MCF 10A (cell line): ENCODE results near the gene SCUBE1. TPM values are rescaled to one million over a fixed set of nuclear protein-coding genes. Genes with fewer than 3 reads are reported as not detected.

Experiments used
- BruUV-seq: library from RNA; stranded (reverse); fragments of 400-500 nt; replicated peaks from 2 replicates; lab custom pipeline; 2021; lab: Mats Ljungman, UMichigan
- CTCF ChIA-PET: fragments of 300-600 bp; sonication (Branson Sonifier 250); formaldehyde crosslinking; extraction: SDS; loops from one replicate; lab custom pipeline; 2021; ENCODE audit warnings: antibody characterized with exemption, inconsistent platforms; lab: Yijun Ruan, JAX
- POLR2A ChIA-PET: fragments of 300-600, 350-650 bp; sonication (Branson Sonifier 250); formaldehyde crosslinking; extraction: SDS; loops from one replicate; lab custom pipeline; 2020; ENCODE audit warnings: antibody characterized with exemption, inconsistent platforms; lab: Yijun Ruan, JAX
- DNase-seq: peaks from one replicate; pipeline ENCODE4 v3.0.0-alpha.2; 2018; ENCODE audit not compliant: unreplicated experiment
- H3K27ac Mint-ChIP-seq: one replicate; pipeline ENCODE4 v1.8.0; 2022; ENCODE audit warnings: mild to moderate bottlenecking, low read depth, mixed read lengths; ENCODE audit not compliant: unreplicated experiment
- H3K27me3 Mint-ChIP-seq: one replicate; pipeline ENCODE4 v1.8.0; 2022; ENCODE audit warnings: mixed read lengths; ENCODE audit not compliant: insufficient read depth, unreplicated experiment
- H3K36me3 Mint-ChIP-seq: one replicate; pipeline ENCODE4 v1.8.0; 2022; ENCODE audit warnings: mild to moderate bottlenecking, moderate library complexity, mixed read lengths; ENCODE audit not compliant: insufficient read depth, unreplicated experiment
- H3K4me1 Mint-ChIP-seq: one replicate; pipeline ENCODE4 v1.8.0; 2022; ENCODE audit warnings: mixed read lengths; ENCODE audit not compliant: insufficient read depth, unreplicated experiment
- H3K4me3 Mint-ChIP-seq: one replicate; pipeline ENCODE4 v1.8.0; 2022; ENCODE audit warnings: mild to moderate bottlenecking, moderate library complexity, mixed read lengths; ENCODE audit not compliant: unreplicated experiment
- H3K9me3 Mint-ChIP-seq: one replicate; pipeline ENCODE4 v1.8.0; 2022; ENCODE audit warnings: mixed read lengths; ENCODE audit not compliant: unreplicated experiment
- intact Hi-C: fragments of 100-400 bp; cut with micrococcal nuclease; formaldehyde crosslinking; loops from 2 replicates; pipeline ENCODE4 v1.14.1; 2022
- total RNA-seq: library from RNA; stranded (reverse); gene quantifications from 2 replicates; pipeline ENCODE4 v1.2.3, GENCODE V29; 2022
- TF ChIP-seq, protein P1 (sequence below): fragments of 200-600 bp; IDR thresholded peaks from one replicate; pipeline ENCODE4 v1.8.0; 2022; ENCODE audit warnings: antibody characterized with exemption, mild to moderate bottlenecking; ENCODE audit not compliant: unreplicated experiment

SCUBE1 gene
- total RNA-seq, 1 experiment from 2014 or later: not detected

DNA sequence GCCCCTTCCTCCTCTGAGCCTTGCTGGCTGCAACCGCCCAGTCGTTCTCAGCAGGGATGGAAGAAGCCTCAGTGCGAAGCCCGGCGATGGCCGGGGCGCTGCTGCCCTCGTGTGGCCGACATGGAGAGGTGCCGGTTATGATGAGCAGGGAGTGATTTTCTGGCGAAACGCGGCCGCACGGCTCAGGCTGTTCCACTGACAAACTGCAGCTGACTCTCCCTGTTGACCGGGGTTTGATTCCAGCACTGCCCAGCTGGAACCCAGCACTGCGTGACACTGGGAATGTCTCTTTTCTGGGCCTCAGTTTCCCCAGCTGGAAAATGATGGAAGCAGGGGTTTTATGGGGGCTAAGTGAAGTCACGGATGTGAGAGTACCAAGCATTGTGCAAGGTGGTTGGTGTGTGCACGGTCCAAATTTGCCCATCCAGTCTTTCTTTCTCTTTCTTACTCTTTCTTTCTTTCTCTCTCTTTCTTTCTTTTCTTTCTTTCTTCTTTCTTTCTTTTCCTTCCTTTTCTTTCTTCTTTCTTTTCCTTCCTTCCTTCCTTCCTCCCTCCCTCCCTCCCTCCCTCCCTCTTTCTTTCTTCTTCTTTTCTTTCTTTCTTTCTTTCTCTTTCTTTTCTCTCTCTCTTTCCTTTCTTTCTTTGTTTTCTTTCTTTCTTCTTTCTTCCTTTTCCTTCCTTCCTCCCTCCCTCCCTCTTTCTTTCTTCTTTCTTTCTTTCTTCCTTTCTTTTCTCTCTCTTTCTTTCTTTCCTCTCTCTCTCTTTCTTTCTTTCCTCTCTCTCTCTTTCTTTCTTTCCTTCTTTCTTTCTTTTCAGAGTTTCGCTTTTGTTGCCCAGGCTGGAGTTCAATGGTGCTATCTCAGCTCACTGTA is 42.8 kb upstream of the SCUBE1 start:
- DNase-seq: peak; percentile 74
- no peaks in the 10 kb centered on the region for H3K4me1 Mint-ChIP-seq
- H3K27me3 Mint-ChIP-seq: peaks cover 93% of the 10 kb centered on the region
- H3K9me3 Mint-ChIP-seq: no peaks in the 10 kb centered on the region
- TF ChIP-seq, protein P1, sequence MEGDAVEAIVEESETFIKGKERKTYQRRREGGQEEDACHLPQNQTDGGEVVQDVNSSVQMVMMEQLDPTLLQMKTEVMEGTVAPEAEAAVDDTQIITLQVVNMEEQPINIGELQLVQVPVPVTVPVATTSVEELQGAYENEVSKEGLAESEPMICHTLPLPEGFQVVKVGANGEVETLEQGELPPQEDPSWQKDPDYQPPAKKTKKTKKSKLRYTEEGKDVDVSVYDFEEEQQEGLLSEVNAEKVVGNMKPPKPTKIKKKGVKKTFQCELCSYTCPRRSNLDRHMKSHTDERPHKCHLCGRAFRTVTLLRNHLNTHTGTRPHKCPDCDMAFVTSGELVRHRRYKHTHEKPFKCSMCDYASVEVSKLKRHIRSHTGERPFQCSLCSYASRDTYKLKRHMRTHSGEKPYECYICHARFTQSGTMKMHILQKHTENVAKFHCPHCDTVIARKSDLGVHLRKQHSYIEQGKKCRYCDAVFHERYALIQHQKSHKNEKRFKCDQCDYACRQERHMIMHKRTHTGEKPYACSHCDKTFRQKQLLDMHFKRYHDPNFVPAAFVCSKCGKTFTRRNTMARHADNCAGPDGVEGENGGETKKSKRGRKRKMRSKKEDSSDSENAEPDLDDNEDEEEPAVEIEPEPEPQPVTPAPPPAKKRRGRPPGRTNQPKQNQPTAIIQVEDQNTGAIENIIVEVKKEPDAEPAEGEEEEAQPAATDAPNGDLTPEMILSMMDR: peak; percentile 93
- intact Hi-C loops: loop anchor here (1.0 kb wide), 2 partner anchors 112 to 155 kb away; no protein-coding TSS in a partner anchor
- H3K27ac Mint-ChIP-seq: no peak overlapping the region
- ChIA-PET CTCF (interaction anchor here (0.6 to 6.5 kb wide), 22 partner anchors 11 to 1599 kb away, joined by 3 to 34 read pairs (median 4); no protein-coding TSS in a partner anchor), POLR2A (no interaction called here)
- no peaks in the 10 kb centered on the region for H3K36me3 Mint-ChIP-seq
- no TSS peak for BruUV-seq
- H3K4me3 Mint-ChIP-seq: no peak overlapping the region

DNA sequence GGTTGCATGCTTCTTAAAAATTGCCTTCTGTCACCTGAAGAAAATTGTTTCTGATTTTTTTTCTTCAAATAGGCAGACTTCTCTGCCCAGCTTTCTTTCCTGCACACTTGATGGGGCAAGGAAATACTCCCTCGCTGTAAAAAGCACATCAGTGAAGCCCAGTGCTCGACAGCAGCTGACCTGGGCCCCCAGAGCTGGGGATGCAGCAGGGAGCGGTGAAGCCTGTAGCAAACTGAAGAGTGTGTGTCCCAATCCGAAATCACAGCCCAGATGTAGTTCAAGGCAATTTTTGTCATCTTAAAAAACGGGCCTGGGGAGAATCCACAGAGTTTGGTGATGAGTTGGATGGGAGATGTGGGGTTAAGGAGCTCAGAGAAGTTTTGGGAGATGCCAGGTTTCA is 41.7 kb upstream of the SCUBE1 start:
- CTCF ChIA-PET: interaction anchor here (0.6 to 6.5 kb wide), 12 partner anchors 13 to 483 kb away, joined by 3 to 61 read pairs (median 4); no protein-coding TSS in a partner anchor
- intact Hi-C loops: loop anchor here (1.0 kb wide), 2 partner anchors 111 to 154 kb away; no protein-coding TSS in a partner anchor
- no peaks in the 10 kb centered on the region for H3K4me1 Mint-ChIP-seq
- no TSS peak for BruUV-seq
- H3K27me3 Mint-ChIP-seq: peaks cover 100% of the 10 kb centered on the region
- H3K27ac Mint-ChIP-seq: no peak overlapping the region
- no peaks in the 10 kb centered on the region for H3K36me3 Mint-ChIP-seq
- POLR2A ChIA-PET: no interaction called here
- TF ChIP-seq, protein P1: no peak
- H3K4me3 Mint-ChIP-seq: no peak overlapping the region
- no peaks in the 10 kb centered on the region for H3K9me3 Mint-ChIP-seq
- no peak for DNase-seq

DNA sequence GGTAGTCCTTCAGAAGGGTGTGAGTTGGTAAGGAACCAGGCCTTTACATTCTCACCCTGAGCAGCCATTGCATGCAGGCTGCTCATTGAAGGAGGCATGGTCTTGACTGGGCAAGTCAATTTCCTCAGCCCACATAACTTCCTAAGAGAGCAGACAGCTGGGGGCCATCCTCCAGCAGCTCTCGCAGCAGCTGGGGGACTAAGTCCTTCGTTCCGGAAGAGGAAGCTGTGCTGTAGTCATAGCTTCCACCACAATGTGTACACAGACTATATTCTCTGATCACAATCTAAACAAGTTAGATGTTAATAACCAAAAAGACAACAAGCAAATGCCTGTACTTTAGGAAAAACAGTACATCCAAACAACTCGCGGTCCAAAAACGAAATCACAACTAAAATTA is 38.5 kb upstream of the SCUBE1 start:
- BruUV-seq: no TSS peak
- TF ChIP-seq, protein P1: no peak
- intact Hi-C loops: no loop called here
- DNase-seq: no peak
- Mint-ChIP-seq H3K9me3 (no peaks in the 10 kb centered on the region), H3K4me1 (no peaks in the 10 kb centered on the region), H3K27me3 (peaks cover 92% of the 10 kb centered on the region), H3K4me3 (no peak overlapping the region), H3K36me3 (no peaks in the 10 kb centered on the region), H3K27ac (no peak overlapping the region)
- CTCF ChIA-PET: interaction anchor here (5.1 to 6.5 kb wide), 2 partner anchors 108 to 150 kb away, joined by 34 to 61 read pairs; no protein-coding TSS in a partner anchor
- POLR2A ChIA-PET: no interaction called here
